HG02642 (cell line): Measurements from ENCODE around the gene ADAMTS4.
A peak's percentile ranks its signal among the peaks of the same experiment; 100 is the strongest.
"Not testable (repeated sequence)": the region's sequence is repeated elsewhere in the genome, so short reads cannot be mapped to it uniquely, and the experiment has no call there.

Experiments
- ATAC-seq: cut with Tn5 transposase; IDR thresholded peaks from one replicate; pipeline ENCODE4 v1.9.1; 2021; ENCODE audit warnings: mild to moderate bottlenecking; ENCODE audit not compliant: unreplicated experiment, poor library complexity

Gene ADAMTS4, protein sequence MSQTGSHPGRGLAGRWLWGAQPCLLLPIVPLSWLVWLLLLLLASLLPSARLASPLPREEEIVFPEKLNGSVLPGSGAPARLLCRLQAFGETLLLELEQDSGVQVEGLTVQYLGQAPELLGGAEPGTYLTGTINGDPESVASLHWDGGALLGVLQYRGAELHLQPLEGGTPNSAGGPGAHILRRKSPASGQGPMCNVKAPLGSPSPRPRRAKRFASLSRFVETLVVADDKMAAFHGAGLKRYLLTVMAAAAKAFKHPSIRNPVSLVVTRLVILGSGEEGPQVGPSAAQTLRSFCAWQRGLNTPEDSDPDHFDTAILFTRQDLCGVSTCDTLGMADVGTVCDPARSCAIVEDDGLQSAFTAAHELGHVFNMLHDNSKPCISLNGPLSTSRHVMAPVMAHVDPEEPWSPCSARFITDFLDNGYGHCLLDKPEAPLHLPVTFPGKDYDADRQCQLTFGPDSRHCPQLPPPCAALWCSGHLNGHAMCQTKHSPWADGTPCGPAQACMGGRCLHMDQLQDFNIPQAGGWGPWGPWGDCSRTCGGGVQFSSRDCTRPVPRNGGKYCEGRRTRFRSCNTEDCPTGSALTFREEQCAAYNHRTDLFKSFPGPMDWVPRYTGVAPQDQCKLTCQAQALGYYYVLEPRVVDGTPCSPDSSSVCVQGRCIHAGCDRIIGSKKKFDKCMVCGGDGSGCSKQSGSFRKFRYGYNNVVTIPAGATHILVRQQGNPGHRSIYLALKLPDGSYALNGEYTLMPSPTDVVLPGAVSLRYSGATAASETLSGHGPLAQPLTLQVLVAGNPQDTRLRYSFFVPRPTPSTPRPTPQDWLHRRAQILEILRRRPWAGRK

DNA sequence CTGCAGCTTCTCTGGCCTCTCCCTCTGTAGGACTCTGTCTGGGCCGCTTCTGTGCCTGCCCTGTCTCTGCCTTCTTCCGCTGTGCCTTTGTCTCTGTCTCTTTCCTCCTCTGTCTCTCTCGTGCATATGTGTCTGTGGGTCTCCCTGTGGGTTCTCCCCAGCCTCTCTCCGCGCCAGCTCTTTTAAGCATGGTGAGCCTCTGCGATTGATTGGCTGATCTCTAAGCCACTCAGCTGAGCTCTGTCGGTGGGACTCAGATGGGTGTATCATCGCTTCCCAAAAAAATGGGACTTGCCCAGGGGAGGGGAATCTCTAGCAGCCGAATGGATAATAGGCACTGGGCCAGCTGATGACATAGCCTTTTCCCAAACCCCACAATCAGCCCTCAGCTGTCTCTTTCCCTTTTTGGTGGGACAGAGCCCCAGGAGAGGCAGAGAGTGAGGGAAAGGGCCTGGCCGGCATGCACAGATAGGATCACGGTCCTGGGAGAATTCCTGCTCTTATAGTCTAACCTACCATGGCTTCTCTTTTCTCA, at the start of gene ADAMTS4:
ADAMTS4 (minus strand) TSS at position 158 of the 535 bp plus-strand sequence. CDS start 427 bp downstream, outside the sequence.
- ATAC-seq: no peak

DNA sequence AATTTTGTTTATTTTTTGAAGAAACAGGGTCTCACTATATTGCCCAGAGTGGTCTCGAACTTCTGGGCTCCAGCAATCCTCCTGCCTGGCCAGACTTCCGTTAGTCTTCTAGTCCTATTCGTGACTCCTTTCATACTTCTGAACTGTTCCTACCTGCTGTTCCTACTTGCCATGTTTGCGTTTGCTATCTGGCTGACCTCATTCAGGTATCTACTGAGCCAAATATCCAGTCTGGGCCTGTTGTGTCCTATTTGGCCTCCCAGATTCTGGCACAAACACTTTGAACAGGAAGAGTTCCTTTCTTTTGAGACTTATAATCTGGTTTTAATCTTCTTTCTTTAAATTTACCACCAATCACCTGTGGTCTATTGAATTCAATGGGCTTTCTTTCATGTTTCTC, 46.0 kb upstream of the ADAMTS4 start:
- ATAC-seq: no peak

DNA sequence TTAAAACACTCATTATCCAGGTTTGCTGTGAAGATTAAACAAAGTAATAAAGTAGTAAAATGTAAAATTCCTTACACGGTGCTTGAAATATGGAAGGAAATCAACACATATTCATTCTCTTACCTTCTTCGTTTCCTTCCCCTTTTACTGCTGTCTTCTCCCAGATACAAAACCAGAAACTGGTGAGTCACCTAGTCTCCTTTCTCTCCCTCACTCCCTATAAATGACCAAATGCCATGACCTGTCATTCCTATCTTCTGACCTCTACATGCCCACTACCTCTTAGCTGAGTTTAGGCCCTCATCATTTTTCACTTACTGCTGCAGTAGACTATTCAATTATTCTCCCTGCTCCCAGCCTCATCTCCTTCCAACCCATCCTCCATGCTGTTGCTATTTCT, 43.5 kb upstream of the ADAMTS4 start:
- no peak for ATAC-seq

DNA sequence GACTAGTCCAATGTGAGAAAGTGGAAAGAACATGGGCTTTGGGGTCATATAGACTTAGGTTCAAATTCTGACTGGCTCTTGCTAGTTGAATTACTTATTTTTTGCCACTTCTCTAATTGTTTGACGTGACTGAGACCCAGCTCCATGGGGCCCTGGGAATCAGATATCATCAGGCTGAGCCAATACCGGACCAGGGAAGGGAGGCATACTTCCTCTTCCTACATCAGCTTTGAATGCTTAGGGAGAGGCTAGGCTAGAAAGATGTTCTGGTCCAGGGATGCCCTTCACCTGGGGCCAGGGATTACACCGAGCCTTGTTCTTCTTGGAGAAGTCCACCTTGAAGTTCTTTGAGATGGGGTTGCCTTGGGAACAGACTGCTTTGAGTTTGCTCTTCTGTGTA, 42.8 kb upstream of the ADAMTS4 start:
- no peak for ATAC-seq

DNA sequence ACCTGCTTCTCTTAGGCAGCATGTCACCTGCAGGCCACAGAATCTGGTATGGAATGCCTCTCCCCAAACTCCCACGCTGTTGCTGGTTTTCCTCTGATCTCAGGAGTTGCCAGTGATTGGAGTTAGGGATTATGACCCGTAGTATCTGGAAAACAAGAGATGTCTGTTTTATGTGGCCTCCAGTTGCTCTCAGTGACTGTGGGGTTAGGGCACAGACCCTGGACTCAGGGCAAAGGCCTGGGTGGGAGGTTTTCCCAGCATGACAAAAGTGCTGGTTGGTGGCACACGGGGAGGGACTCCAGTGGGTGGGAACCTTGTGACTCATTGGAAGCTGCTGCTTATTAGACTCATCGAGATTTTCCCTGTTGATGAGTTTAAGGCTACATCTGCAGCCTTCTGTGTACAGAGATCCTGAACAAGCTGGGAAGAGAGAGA, 39.2 kb upstream of the ADAMTS4 start, which contains the start of gene NR1I3:
NR1I3 (minus strand) TSS at position 165 of the 435 bp plus-strand sequence. CDS start 1,638 bp downstream, outside the sequence.
- ATAC-seq: no peak

DNA sequence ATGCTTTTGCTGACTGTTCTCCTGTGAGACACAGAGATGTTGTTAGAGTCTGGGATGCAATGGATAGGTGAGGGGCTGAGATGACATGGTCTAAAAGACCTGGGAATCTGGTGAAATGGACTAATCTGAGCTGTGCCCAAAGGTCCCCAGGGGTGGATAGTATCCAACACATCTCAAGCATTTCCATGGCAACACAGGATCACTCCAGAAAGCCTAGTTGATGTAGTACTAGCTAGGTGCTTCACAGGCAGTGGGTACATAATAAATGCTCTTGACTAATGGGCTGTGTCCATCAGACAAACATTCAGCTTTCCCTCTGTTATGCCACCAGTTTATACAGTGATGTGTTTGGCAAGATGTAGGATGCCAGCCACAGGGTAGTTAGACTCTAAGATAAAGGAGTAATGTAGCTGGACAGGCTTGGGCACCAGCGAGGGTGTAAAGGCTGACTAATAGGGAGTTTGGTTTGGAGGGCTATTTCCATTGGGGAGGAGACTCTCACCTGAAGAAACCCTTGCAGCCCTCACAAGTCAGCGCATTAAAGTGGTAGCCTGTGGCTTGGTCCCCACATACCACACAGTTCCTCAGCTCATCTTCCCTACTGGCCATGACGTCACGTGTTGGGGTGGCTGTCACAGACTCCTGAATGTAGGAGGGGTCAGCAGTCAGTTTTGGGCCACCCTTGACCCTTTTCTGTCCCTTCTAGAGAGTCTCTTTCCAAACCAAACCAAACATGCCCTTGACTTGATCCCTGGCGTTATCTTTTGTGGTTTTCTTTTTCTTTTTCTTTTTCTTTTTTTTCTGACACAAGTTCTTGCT, 37.3 kb upstream of the ADAMTS4 start:
- ATAC-seq: no peak

DNA sequence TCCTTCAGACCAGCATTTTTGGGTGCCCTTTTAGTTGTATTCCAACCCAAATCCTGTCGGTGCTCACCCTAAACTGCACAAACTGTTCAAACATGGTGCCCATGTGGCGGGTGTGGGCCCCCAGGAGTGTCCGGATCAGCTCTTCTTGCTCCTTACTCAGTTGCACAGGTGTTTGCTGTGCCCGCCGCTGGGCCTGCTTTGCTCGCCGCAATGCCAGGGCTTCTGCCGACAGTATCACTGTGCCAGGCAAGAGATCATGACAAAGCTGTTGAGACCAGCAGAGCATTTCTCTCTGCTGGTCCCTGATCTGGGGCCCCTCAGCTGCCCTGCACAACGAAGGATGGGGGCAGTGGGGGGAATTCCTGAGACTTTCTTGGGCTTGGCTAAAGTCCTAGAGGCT, 34.2 kb upstream of the ADAMTS4 start:
- no peak for ATAC-seq

DNA sequence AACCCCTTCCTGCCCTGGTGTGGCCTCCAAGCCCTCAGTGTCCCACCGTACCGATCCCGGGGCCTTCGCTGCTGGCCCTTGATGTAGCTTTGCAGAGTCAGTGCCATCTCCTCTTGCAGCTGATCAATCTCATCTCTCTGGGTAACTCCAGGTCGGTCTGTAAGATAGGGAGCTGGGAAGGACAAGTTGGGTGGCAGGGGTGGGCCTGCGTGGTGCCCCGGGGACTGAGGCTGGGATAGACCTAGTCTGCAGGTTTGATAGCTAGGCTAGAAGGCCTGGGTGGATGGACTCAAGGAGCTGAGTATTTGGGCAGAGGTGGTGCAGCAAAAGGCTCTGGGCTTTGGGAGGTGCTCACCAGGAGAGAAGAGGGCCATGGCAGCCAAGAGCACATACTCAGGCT, 31.9 kb upstream of the ADAMTS4 start:
- ATAC-seq: no peak

DNA sequence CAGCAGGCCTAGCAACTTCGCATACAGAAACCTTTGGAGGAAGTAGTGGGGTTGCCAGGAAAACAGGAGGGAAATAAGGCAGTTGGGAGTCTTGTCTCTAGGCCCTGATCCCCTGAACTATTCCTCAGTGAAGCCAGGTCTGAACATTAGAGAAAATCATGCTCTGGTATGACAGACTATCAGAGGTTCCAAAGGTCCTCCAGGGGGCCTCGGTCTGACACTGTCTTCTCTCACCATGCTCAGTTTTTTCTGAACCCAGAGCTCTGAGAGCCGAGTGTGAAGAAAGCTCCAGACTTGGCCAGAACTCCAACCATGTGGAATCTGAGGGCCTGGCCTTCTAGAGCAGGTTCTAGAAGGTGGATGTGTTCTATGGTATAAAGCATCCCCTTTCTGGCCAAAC, 31.0 kb upstream of the ADAMTS4 start:
- ATAC-seq: no peak

DNA sequence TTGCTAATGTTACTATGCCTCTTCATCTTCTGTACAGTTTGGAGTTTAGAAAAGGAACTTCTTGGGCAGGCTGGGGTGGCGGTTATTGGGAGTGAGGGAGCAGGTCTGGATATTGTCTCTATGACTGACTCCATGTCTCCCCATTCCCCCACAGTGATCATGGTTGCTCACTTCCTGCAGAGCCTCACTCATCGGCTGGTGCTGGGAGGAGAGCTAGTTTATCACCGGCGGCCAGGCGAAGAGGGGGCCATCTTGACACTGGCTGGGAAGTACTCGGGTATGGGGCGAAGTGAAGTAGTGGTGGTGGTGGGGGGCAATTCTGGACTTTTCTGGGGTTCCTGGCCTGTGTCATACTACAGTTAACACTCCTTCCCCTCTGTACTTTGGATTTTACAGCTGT, 29.2 kb upstream of the ADAMTS4 start:
- ATAC-seq: no peak

DNA sequence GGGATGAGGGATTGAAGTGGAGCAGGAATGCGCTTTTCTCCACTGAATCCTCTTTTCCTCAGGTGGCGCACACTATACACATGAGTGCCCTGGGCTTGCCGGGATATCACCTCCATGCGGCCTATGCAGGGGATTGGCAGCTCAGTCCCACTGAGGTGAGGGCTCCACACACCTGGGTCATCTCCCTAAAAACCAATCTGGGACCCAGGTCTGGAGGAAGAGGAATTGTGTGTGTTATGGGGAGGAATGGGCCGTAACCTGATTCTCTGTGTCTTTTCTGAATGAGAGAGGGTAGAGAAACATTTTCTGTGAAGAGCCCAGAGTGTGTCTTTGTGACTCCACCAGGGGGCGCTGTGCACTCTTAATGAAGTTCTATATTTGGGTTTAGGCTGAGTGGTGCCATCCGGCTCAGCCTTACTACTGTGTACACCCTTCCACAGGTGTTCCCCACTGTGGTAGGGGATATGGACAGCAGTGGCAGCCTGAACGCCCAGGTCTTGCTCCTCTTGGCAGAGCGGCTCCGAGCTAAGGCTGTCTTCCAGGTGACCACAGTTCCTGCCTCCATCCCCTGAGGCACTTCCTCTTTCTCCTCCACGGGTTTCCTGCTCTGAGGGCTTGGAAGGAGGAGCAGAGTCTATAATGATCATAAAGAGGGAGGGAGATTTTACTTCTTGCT, 28.5 kb upstream of the ADAMTS4 start:
- ATAC-seq: peak; percentile 44

DNA sequence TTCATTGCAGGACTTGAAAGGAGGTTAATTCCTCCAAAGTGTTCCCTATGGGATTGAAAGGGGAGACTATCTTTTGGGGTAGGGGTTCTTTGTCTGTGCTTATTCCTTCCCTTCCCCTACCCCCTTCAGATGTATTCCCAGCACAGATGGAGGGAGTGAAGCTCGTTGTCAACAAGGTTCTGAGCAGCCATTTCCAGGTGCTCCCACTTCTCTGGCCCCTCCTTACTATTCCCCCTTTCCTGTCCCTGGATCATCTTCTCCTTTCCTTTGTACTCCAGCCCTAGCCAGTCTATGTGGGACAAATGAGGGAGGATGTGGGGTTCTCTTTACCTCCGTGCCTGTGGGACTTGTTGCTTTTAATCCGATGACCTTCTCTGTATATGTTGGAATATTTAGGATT, 27.9 kb upstream of the ADAMTS4 start:
- ATAC-seq: no peak

DNA sequence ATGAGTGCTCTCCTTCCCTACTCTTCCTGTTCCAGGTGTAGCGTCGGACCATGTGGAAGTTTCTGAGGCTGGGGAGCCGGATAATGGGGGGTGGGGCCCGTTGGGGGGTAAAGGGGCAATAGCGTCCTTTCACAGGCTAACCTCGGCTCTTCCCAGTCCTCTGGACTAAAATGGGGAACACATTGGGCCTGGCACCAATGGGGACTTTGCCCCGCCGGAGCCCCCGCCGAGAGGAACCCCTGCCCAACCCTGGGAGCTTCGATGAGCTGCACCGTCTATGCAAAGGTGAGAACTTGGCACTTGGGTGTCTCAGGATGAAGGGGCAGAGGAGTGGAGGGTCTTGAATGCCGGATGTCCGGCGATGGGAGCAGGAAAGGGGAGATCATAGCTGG, 27.5 kb upstream of the ADAMTS4 start:
- no peak for ATAC-seq

DNA sequence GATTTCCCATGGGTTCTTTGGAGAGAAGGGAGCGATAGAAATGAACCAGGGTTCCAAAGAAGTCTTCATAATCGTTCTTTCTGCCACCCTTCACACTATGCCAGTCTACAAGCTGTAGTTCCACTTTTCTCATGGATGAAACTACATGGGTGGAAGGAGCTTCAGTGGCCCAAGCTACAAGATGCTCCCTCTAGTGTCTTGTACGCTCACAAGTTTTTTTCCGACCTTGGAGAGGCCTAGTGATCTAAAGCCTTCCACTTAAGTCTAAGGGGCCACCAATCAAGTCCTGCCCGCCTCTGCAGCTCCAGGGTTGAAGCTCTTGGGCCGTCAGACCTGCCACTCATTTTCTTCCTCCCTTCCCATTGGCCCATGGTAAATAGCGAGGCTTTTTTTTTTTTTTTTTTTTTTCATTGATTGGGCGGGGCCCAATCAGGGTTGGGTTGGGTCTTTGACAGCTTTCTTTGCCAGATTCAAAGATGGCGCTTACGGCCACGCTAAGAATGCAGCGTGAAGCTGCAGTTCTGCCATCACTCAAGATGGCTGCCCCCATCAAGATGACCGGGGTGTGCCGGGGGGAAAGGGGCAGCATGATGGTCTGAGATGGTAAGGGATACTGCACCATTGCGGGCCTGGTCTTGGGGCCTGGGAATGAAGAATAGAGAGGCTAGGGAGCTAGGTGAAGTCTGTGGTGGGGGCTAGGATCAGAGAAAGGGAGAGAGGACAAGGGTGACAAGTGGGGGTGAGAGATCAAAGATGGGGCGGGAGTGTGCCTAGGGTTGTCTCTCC, 26.9 kb upstream of the ADAMTS4 start, which contains the start of gene TOMM40L:
TOMM40L (plus strand) TSS at position 527 of the 786 bp plus-strand sequence. CDS start 430 bp downstream, outside the sequence.
- peak; percentile 95 for ATAC-seq

DNA sequence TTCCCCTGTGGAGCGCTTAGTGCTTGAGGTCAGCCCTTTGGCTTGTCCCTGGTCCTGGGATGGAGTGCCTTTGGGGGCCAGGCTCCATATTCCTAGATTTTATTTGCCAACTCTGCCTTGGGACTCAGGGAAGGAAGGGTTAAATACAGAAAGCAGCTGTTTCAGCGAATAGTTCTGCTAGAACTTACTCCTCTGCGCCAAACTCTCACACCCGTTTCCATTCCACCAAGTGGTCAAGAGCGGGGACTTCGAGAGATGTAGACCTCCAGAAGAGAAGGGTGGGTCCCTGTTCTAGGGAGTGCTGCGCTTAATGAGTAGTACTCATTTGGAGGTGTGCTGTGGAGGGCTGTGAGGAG, 26.3 kb upstream of the ADAMTS4 start:
- ATAC-seq: no peak

DNA sequence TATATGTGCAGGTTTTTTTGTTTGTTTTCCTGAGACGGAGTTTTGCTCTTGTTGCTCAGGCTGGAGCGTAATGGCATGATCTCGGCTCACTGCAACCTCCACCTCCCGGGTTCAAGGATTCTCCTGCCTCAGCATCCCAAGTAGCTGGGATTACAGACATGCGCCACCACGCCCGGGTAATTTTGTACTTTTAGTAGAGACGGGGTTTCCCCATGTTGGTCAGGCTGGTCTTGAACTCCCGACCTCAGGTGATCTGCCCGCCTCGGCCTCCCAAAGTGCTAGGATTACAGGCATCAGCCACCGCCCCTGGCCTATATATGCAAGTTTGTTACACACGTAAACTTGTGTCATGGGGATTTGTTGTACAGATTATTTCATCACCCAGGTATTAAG, 25.8 kb upstream of the ADAMTS4 start:
- ATAC-seq: not testable (repeated sequence)

DNA sequence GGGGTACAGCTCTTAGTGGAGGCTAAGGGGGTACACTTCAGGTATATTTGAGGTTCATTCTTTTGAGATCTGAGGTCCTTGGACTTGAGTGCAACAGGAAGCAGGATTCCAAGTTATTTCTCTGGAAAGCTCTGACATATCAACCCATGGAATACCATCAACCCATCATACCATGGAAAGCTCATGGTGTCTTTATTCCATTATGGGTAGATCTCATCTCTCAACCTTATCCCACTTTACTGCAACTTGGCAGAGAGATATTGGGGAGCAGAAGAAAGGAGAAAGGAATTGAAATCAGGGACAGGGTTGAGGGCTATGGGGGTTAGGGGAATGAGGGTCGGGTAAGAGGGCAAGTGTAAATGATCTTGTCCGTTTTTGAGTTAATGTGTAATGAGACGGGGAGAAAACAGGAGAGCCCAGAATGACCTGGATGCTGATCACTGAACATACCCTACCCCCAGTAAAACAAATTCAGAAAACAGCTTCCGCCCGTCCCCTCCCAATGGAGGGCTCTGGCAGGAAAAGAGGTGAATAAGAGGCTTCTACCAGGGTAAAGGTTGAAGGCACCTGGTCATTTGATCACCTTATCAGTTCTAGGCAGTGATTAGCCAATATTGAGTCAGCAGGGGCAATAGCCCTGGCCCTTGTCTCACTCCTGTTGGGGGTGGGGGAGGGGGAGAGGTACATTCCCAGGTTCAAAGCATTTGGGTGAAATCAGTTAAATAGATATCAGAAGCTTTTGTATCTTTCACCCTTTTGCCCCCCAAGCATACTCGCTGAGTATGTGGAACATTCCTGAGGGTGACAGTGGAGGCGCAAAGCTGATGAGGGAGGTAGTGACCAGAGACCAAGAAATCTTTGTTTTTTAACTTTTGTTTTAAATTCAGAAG, 25.2 kb upstream of the ADAMTS4 start:
- no peak for ATAC-seq
